GM12878 (cell line): ENCODE results near the gene ABCA4. TPM values are rescaled to one million over a fixed set of nuclear protein-coding genes. Genes with fewer than 3 reads are reported as not detected.

Experiments
- ATAC-seq: fragments of 200-7000 bp; cut with Tn5 transposase; 3 replicates; pipeline ENCODE4 v1.9.1; 2020; ENCODE audit warnings: mild to moderate bottlenecking, moderate library complexity
- BruUV-seq: library from RNA; stranded (reverse); fragments of 400-500 nt; replicated peaks from 2 replicates; lab custom pipeline; 2021; lab: Mats Ljungman, UMichigan
- CTCF ChIA-PET: fragments of 300-600 bp; sonication (Branson Sonifier 250); formaldehyde crosslinking; extraction: SDS; loops from one replicate; lab custom pipeline; 2021; ENCODE audit warnings: inconsistent platforms; lab: Yijun Ruan, JAX
- POLR2A ChIA-PET: fragments of 350-600 bp; formaldehyde crosslinking; extraction: SDS; loops from one replicate; lab custom pipeline; 2021; ENCODE audit warnings: inconsistent platforms; lab: Charles Lee
- RAD21 ChIA-PET: fragments of 300-600 bp; sonication (Branson Sonifier 250); formaldehyde crosslinking; loops from one replicate; lab custom pipeline; 2023; ENCODE audit warnings: antibody characterized with exemption; ENCODE audit not compliant: unreplicated experiment; lab: Charles Lee
- SMC1A ChIA-PET: fragments of 300-600 bp; sonication (Branson Sonifier 250); formaldehyde crosslinking; loops from one replicate; lab custom pipeline; 2023; ENCODE audit not compliant: unreplicated experiment, uncharacterized antibody; lab: Charles Lee
- DNase-seq: peaks from one replicate; pipeline ENCODE4 v3.0.0-alpha.2; 2011; ENCODE audit warnings: low read depth, low spot score
- FAIRE-seq: peaks from 3 replicates; lab custom pipeline; 2011; peaks lifted over from hg19 to GRCh38; lab: Jason Lieb, UNC
- H2AFZ ChIP-seq: 2 replicates; pipeline ENCODE4 v1.6.0; 2011; ENCODE audit warnings: low read depth, low read length, control low read depth; ENCODE audit not compliant: control insufficient read depth
- H3K27ac ChIP-seq: 2 replicates; pipeline ENCODE4 v1.5.1; 2011; ENCODE audit warnings: control low read depth; ENCODE audit not compliant: control insufficient read depth, insufficient read depth
- H3K27me3 ChIP-seq, 2 experiments: replicated peaks in 1 of 2; 2 replicates each; pipeline versions ENCODE4 v1.6.0 to v1.6.1; 2011; ENCODE audit warnings: low read length in 1 of 2; ENCODE audit not compliant: control insufficient read depth in 2 of 2, insufficient read depth in 2 of 2
- H3K36me3 ChIP-seq, 2 experiments: 2 replicates each; pipeline ENCODE4 v1.5.1; 2011; ENCODE audit warnings: low read length in 1 of 2; ENCODE audit not compliant: control insufficient read depth in 2 of 2, insufficient read depth in 2 of 2
- H3K4me1 ChIP-seq: 2 replicates; pipeline ENCODE4 v1.6.1; 2011; ENCODE audit warnings: mild to moderate bottlenecking, low read length, moderate library complexity, mixed read lengths; ENCODE audit not compliant: control insufficient read depth, insufficient read depth
- H3K4me2 ChIP-seq: 2 replicates; pipeline ENCODE4 v1.6.0; 2011; ENCODE audit warnings: control low read depth; ENCODE audit not compliant: control insufficient read depth, insufficient read depth
- H3K4me3 ChIP-seq: fragments of 200-600 bp; sonication (generic); 2 replicates; pipeline ENCODE4 v1.5.1; 2016
- H3K79me2 ChIP-seq: 2 replicates; pipeline ENCODE4 v1.6.0; 2011; ENCODE audit warnings: low read length; ENCODE audit not compliant: control insufficient read depth, insufficient read depth
- H3K9ac ChIP-seq: 2 replicates; pipeline ENCODE4 v1.8.0; 2011; ENCODE audit warnings: low read length, control low read depth, mixed read lengths; ENCODE audit not compliant: control insufficient read depth, insufficient read depth
- H3K9me3 ChIP-seq: replicated peaks from 3 replicates; pipeline ENCODE4 v1.5.1; 2011; ENCODE audit warnings: mild to moderate bottlenecking, low read length; ENCODE audit not compliant: control insufficient read depth, insufficient read depth
- H4K20me1 ChIP-seq: 2 replicates; pipeline ENCODE4 v1.6.0; 2011; ENCODE audit not compliant: control insufficient read depth, insufficient read depth
- ATF7 ChIP-seq: fragments of 450-650 bp; IDR thresholded peaks from 2 replicates; pipeline ENCODE4 v1.6.1; 2016; ENCODE audit warnings: low read depth, mild to moderate bottlenecking
- BCL11A ChIP-seq: IDR thresholded peaks from 2 replicates; pipeline ENCODE4 v1.6.1; 2011; ENCODE audit warnings: low read depth, low read length
- BHLHE40 ChIP-seq, 2 experiments: fragments of 450-650 bp in 1 of 2; IDR thresholded peaks; 2 replicates each; pipeline ENCODE4 v1.6.1; 2011 to 2017; ENCODE audit warnings: low read depth in 2 of 2, borderline replicate concordance in 1 of 2, improper control_type of control experiment in 1 of 2, low read length in 1 of 2, mild to moderate bottlenecking in 1 of 2
- CEBPZ ChIP-seq: fragments of 150-350 bp; IDR thresholded peaks from 2 replicates; pipeline ENCODE4 v1.6.1; 2016; ENCODE audit warnings: low read depth, low read length
- KLF5 ChIP-seq: fragments of 450-650 bp; IDR thresholded peaks from 2 replicates; pipeline ENCODE4 v1.6.1; 2014; ENCODE audit warnings: mild to moderate bottlenecking; ENCODE audit not compliant: partially characterized antibody
- MXI1 ChIP-seq: fragments of 150-350 bp; IDR thresholded peaks from 2 replicates; pipeline ENCODE4 v1.6.1; 2011; ENCODE audit warnings: low read depth, mild to moderate bottlenecking, inconsistent platforms, low read length, improper control_type of control experiment
- NR2C1 ChIP-seq: fragments of 450-650 bp; IDR thresholded peaks from 2 replicates; pipeline ENCODE4 v1.6.1; 2017; ENCODE audit warnings: antibody characterized with exemption, mild to moderate bottlenecking, moderate library complexity
- PRDM15 ChIP-seq: fragments of 450-650 bp; formaldehyde crosslinking; IDR thresholded peaks from 2 replicates; pipeline ENCODE4 v1.4.0; 2020; ENCODE audit warnings: mild to moderate bottlenecking, moderate library complexity
- SRF ChIP-seq, 2 experiments: IDR thresholded peaks; 2 replicates each; pipeline ENCODE4 v1.6.1; 2011; ENCODE audit warnings: low read depth in 2 of 2, low read length in 2 of 2, mild to moderate bottlenecking in 1 of 2, moderate library complexity in 1 of 2
- TBL1XR1 ChIP-seq: IDR thresholded peaks from 2 replicates; pipeline ENCODE4 v1.6.1; 2012; ENCODE audit warnings: low read depth, low read length, improper control_type of control experiment
- YBX1 ChIP-seq: fragments of 450-650 bp; IDR thresholded peaks from 2 replicates; pipeline ENCODE4 v1.6.1; 2016; ENCODE audit warnings: antibody characterized with exemption
- ZBED1 ChIP-seq: IDR thresholded peaks from 2 replicates; pipeline ENCODE4 v1.6.1; 2016; ENCODE audit warnings: borderline replicate concordance
- ZNF274 ChIP-seq: IDR thresholded peaks from one replicate; pipeline ENCODE4 v1.8.0; 2011; ENCODE audit not compliant: insufficient read length, insufficient read depth
- WGBS: methylation state at CpG from one replicate; pipeline ENCODE4 v1.1.6; 2016; ENCODE audit warnings: low lambda C conversion rate; ENCODE audit not compliant: insufficient replicate concordance, insufficient coverage; ENCODE audit errors: missing lambda C conversion rate; 5-methylcytosine and 5-hydroxymethylcytosine counted together
- in situ Hi-C: fragments of 300-500 bp; cut with MboI; formaldehyde crosslinking; loops from 9 replicates; pipeline ENCODE4 v1.14.3; 2018; ENCODE audit warnings: mixed read lengths
- intact Hi-C: fragments of 100-400 bp; cut with micrococcal nuclease; formaldehyde crosslinking; loops from one replicate; pipeline ENCODE4 v1.14.2; 2022; ENCODE audit not compliant: unreplicated experiment
- polyA plus RNA-seq, 11 experiments: library from polyadenylated mRNA; depleted of rRNA in 4 of 11; unstranded in 6 of 11; stranded (reverse) in 5 of 11; fragments of >200 nt; fragmentation: Nextera tagmentation in 4 of 11; fragmentation: Illumina TruSeq in 1 of 11; extraction: Ambion mirVana in 4 of 11; extraction: Trizol in 1 of 11; gene quantifications; 1 replicate in 1 of 11; 2 replicates in 10 of 11; pipeline versions ENCODE4 v1.2.1 to v1.2.3, GENCODE V29; 2011 to 2016; ENCODE audit warnings: inconsistent platforms in 2 of 11, missing spikeins in 2 of 11, low read depth in 1 of 11
- total RNA-seq, 4 experiments: library from RNA; depleted of rRNA in 3 of 4; stranded (reverse); fragments of >200 nt in 3 of 4; fragmentation: Illumina TruSeq in 1 of 4; extraction: Trizol in 1 of 4; gene quantifications; 2 replicates each; pipeline versions ENCODE4 v1.2.1 to v1.2.3, GENCODE V29; 2013 to 2021

The ABCA4 gene
- total and polyA plus RNA-seq, 10 of the 15 experiments (the other 5 are each of a cell fraction or from before 2014, with no cell fraction given), result 0.03 to 0.28 (median 0.11) TPM; not detected in 3

- H3K27ac ChIP-seq, result no peak overlapping the region
- no TSS peak for BruUV-seq
- no peak overlapping the region for H3K4me2 ChIP-seq
- no peaks in the 10 kb centered on the region for H3K79me2 ChIP-seq
- peaks cover 0 to 1% of the 10 kb centered on the region in 2 experiments; a peak in 2 of 4 replicates for H3K27me3 ChIP-seq
- RAD21 ChIA-PET, result interaction anchor here (2.0 kb wide), 1 partner anchor 306 kb away, joined by 9 read pairs; no protein-coding TSS in a partner anchor
- no peak overlapping the region for H3K4me3 ChIP-seq
- in situ Hi-C loops, result no loop called here
- no peak for DNase-seq
- H3K9me3 ChIP-seq, result no peaks in the 10 kb centered on the region
- POLR2A ChIA-PET, result no interaction called here
- ATAC-seq, result no peak
- CTCF ChIA-PET, result interaction anchor here (10.4 kb wide), 1 partner anchor 9 kb away, joined by 152 read pairs; no protein-coding TSS in a partner anchor
- no peak overlapping the region for H2AFZ ChIP-seq
- no peak for FAIRE-seq
- WGBS, result 31% methylated on average over 4 of the region's 6 CpGs
- intact Hi-C loops, result no loop called here
- no peak overlapping the region for H3K9ac ChIP-seq
- no peaks in the 10 kb centered on the region; the same call in 1 of the 2 replicates for H3K4me1 ChIP-seq
- no peaks in the 10 kb centered on the region for H3K36me3 ChIP-seq
- SMC1A ChIA-PET, result interaction anchor here (2.0 kb wide), 1 partner anchor 305 kb away, joined by 5 read pairs; no protein-coding TSS in a partner anchor
- no peaks in the 10 kb centered on the region for H4K20me1 ChIP-seq
- TF ChIP-seq BCL11A (no peak), MXI1 (no peak), CEBPZ (no peak), ATF7 (no peak), KLF5 (no peak), TBL1XR1 (no peak), ZNF274 (no peak), SRF (IDR thresholded peaks at IDR 0.05; ENCODE audit: low read depth in 2 of 2, low read length in 2 of 2) (no peak), NR2C1 (no peak), PRDM15 (CRISPR knock-in tag) (no peak), YBX1 (no peak), BHLHE40 (IDR thresholded peaks at IDR 0.05; ENCODE audit: borderline replicate concordance in 1 of 2, low read depth in 2 of 2, low read length in 1 of 2) (no peak), ZBED1 (no peak)
Observed at GRCh38 chr1:94029130-94029993, 91.6 kb downstream of the ABCA4 start.
